GM18517 (cell line): ENCODE results near the gene SYK.
"Not testable (repeated sequence)": the region's sequence is repeated elsewhere in the genome, so short reads cannot be mapped to it uniquely, and the experiment has no call there.

Experiments
- ATAC-seq: cut with Tn5 transposase; IDR thresholded peaks from one replicate; pipeline ENCODE4 v1.9.1; 2021; ENCODE audit warnings: mild to moderate bottlenecking, moderate library complexity; ENCODE audit not compliant: unreplicated experiment

SYK gene

GRCh38 chr9:90872835-90873294 is 71.2 kb downstream of the SYK start:
- no peak for ATAC-seq

DNA sequence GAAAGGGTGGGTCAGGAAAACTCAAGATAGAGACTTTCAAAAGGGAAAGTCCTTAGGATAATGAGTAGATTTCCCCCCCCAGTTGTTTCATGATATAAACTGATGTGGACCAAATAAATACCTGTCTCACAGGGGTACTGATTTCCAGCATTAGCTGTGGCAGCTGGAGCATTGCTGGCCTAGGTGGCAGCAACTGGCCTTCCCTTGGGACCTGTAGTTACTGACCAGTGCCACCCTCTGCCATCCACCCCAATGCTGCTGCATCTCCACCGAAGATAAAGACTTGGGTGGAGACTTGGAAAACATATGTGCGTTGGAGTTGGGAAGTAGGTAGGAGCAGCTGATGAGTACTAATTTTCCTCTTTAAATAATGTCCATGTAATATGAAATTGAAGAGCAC is 71.8 kb downstream of the SYK start:
- no peak for ATAC-seq

DNA sequence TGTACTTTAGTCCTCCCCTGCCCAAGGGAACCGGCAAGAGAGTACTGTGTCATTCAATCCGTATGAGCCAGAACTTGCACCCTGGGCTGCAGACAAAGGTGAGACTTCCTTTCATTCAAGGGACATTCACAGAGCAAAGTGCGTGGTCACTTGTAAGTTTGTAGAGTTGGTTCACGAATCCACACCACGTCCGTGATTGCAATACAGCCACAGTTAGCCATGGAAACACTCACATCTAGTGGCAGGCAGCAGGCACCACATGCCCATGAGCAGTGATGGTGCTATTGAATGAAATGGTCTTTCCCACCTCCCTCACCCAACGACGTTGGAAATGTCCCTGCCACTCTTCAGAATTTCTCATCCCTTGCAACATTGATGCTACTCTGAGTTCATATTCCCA is 72.6 kb downstream of the SYK start:
- no peak for ATAC-seq

DNA sequence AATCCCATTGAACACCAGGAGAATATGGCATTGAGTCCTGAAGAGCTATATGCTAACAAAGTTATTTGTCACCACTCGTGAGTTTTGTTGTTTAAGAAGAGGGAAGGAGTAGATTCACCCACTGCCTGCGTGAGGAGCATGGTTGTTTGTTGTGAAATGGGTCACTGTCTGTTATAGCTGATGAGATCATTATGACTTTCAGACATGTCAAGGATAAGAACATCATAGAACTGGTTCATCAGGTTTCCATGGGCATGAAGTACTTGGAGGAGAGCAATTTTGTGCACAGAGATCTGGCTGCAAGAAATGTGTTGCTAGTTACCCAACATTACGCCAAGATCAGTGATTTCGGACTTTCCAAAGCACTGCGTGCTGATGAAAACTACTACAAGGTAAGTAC is 76.9 kb downstream of the SYK start:
- ATAC-seq = no peak

- no peak for ATAC-seq
Observed at GRCh38 chr9:90880066-90880465, 78.4 kb downstream of the SYK start.

GRCh38 chr9:90880669-90881068 is 79.0 kb downstream of the SYK start:
- peak; percentile 40 for ATAC-seq

GRCh38 chr9:90881648-90882047 is 80.0 kb downstream of the SYK start:
- peak; percentile 68 for ATAC-seq

DNA sequence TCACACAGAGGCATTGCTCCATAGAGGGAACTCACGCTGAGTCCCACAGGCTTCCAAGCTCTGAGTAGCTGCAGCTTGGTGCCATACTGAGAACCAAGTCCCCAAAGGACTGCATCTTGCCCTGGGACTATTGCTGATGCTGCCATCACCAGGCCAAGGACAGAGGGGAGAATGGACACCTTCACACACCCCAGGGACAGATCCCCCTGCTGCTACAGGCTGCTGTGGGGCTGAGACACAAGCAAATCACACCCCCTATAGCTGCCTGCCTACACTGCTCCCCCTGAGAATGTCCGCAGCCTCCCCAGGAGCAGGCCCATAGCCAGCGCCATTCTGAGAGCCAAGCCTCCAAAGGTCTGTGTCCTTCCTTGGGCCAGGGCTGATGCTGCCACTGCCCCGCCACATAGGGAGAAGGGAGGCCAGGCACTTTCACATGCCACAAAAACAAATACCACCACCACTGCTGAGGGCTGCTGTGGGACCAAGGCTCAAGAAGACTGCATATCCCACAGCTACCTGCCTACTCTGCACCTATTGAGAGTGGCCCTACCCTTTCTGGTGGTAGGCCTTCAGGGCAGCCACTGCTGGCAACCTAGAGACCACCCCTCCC is 81.5 kb downstream of the SYK start:
- no peak for ATAC-seq

DNA sequence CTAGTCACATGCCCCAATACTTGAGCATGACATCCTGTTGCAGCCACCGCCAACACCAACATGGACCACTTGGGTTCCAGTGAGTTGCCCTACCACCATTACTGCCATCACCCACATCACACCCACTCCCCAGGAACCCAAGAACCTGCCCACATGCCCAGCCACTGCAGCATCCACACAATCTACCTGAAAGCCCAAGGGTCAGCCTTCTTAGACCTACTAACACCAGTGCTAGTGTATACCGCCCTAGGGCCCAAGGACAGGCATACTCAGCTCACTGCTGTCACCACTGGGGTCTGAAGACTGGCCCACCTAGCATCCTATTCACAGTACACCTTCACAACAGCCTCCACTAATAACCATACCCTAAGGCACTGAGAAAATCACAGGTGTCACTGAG is 82.0 kb downstream of the SYK start:
- no peak for ATAC-seq

- ATAC-seq = no peak
Observed at GRCh38 chr9:90884178-90884577, 82.6 kb downstream of the SYK start.

DNA sequence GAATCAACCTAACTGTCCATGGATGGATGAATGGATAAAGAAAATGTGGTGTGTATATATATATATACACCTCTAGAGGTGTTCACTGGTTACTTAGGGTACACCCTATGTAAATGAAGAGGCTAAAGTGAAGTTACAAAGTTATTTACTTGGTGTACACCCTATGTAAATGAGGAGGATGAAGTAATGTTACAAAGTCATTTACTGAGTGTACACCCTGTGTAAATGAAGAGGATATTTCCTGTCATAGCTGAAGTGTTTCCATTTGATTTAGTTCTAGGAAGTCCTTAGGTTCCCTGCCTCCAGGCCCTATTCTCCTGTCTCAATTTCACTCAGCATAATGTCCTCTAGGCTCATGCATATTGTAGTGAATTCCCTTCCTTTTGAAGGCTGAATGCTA is 85.2 kb downstream of the SYK start:
- not testable (repeated sequence) for ATAC-seq

GRCh38 chr9:90888941-90889340 is 87.3 kb downstream of the SYK start:
- no peak for ATAC-seq

- ATAC-seq = no peak
Observed at GRCh38 chr9:90890146-90890810, 88.7 kb downstream of the SYK start.

DNA sequence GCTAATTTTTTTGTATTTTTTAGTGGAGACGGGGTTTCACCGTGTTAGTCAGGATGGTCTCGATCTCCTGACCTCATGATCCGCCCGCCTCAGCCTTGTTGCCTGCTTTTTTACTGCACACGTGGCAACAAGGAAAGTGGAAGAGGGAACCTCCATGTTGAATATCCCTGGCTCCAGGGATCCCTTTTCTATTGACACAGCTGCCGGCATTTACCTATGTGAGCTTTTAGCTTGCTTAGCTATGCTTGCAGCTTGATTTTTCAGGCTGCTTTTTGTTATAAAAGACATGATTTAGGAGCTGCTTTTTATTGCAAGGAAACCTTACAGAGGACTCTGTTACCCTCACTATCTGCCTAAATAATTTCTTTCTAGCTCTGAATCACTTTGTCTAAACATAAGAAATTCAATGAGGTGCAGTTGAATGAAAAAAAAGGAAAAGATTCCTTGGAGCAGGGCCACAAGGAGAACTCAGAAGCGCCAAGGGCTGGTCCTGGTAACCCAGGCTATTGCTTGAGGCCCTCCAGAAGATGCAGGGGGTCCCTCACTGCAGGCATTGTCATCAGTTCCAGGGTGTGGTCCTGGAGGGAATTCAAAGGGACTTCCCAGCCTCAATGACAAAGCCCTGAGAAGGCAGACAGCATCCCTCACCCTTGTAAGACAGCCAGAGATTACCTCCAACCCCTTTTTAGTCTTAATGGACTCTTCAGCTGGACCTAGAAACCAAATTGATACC is 89.9 kb downstream of the SYK start:
- ATAC-seq = no peak

GRCh38 chr9:90892918-90893317 is 91.3 kb downstream of the SYK start:
- no peak for ATAC-seq

- no peak for ATAC-seq
Observed at GRCh38 chr9:90893706-90894105, 92.1 kb downstream of the SYK start.

DNA sequence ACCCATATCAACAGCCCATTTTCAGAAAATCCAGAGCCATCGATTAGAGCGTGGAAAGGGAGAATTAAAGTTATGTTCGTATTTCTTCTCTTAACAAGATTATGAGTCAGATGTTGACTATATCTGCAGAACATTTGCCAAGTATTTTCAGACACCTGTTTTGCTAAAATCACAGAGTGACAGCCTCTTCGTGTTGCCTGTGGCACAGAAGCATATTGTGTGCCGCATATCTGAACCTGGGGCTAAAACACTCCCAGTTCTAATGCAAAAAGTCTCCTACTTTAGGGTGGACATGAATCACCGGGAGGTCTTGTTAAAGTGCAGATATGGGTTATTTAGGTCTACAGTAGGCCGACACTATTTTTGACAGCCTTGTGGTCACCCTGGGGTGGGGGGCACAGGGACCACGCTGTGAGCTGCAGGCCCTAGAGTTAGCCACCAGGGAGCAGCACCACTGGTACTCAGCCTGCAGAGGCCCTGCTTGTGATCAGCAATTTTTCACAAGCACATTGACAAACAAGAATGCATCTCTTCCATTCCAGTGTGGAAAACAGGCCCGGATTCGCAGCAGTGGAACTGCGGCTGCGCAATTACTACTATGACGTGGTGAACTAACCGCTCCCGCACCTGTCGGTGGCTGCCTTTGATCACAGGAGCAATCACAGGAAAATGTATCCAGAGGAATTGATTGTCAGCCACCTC is 93.5 kb downstream of the SYK start:
- no peak for ATAC-seq

- ATAC-seq = no peak
Observed at GRCh38 chr9:90895786-90896185, 94.2 kb downstream of the SYK start.

- no peak for ATAC-seq
Observed at GRCh38 chr9:90896231-90896630, 94.6 kb downstream of the SYK start.

GRCh38 chr9:90898228-90898627 is 96.6 kb downstream of the SYK start:
- no peak for ATAC-seq

- no peak for ATAC-seq
Observed at GRCh38 chr9:90899287-90899686, 97.7 kb downstream of the SYK start.

DNA sequence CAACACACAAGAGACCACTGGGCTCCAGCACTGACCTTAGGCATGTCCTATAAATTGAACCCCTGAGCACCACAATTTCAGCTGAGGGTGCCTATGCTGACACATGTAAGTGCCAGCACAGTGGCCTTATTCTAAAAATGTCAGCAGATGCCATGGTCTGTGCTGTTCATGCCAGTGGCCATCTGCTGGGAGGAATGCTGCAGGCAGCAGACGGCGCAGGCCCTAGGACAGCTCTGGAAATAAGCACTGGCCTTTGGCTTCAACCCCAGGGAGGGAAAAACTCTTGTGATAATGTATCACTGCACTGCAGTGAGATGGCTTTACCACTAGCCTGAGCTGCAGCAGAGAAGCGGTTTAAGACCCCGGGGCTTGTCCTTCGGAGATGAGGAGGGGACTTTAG is 98.5 kb downstream of the SYK start:
- ATAC-seq = no peak
